ENCODE data around the gene LDLRAD4. TPM values are rescaled to one million over a fixed set of nuclear protein-coding genes. Genes with fewer than 3 reads are reported as not detected.
A peak's percentile ranks its signal among the peaks of the same experiment; 100 is the strongest.

Gene LDLRAD4
- total RNA-seq, 1 donor: under 0.01 TPM

DNA sequence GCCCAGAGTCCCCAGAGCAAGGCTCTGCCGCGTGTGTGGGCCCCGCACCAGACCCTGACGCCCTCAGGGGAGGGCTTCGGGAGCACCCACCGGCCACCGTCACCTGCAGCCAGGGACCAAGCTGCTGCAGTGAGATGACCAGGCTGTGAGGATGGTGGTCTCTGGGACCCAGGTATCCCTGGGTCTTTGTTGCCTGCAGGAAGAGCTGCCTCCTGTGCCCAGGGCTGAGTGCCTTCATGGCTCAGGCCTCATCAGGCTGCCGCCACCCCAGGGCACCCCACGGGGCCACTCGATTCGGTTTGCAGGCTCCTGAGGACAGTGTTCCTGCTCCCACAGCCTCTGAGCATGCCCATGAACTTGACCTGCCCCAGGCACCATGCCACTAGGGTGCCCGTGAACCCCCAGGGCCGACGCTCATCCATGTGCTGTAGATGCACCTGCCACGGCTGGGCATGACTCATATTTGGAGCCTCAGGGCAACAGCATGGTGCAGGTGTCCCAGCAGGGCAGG is 398.0 kb downstream of the LDLRAD4 start:
- no peak overlapping the region for H2AFZ ChIP-seq (ENCODE audit: low read length)
- no peaks in the 10 kb centered on the region for H4K20me1 ChIP-seq (ENCODE audit: insufficient read depth, low read length)
- H3K79me2 ChIP-seq (ENCODE audit: insufficient read depth, low read length): no peaks in the 10 kb centered on the region
- no peak for DNase-seq (ENCODE audit: insufficient read length, low spot score, missing footprints)
- no peak overlapping the region for H3K4me2 ChIP-seq (ENCODE audit: insufficient read depth, low read length)
- TF ChIP-seq, protein P1, sequence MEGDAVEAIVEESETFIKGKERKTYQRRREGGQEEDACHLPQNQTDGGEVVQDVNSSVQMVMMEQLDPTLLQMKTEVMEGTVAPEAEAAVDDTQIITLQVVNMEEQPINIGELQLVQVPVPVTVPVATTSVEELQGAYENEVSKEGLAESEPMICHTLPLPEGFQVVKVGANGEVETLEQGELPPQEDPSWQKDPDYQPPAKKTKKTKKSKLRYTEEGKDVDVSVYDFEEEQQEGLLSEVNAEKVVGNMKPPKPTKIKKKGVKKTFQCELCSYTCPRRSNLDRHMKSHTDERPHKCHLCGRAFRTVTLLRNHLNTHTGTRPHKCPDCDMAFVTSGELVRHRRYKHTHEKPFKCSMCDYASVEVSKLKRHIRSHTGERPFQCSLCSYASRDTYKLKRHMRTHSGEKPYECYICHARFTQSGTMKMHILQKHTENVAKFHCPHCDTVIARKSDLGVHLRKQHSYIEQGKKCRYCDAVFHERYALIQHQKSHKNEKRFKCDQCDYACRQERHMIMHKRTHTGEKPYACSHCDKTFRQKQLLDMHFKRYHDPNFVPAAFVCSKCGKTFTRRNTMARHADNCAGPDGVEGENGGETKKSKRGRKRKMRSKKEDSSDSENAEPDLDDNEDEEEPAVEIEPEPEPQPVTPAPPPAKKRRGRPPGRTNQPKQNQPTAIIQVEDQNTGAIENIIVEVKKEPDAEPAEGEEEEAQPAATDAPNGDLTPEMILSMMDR (IDR thresholded peaks at IDR 0.05; ENCODE audit: extremely low read depth, low read depth, low read length): no peak
- H3K9me3 ChIP-seq (ENCODE audit: low read depth, low read length): no peaks in the 10 kb centered on the region
- no peak overlapping the region for H3K4me3 ChIP-seq (ENCODE audit: insufficient read depth, low read length)
- H3K27ac ChIP-seq (ENCODE audit: low read depth, low read length): no peak overlapping the region
- H3K4me1 ChIP-seq (ENCODE audit: insufficient read depth, low read length): peaks cover 6% of the 10 kb centered on the region
- H3K36me3 ChIP-seq (ENCODE audit: insufficient read depth, low read length): no peaks in the 10 kb centered on the region
- H3K27me3 ChIP-seq (ENCODE audit: insufficient read depth, low read length): peaks cover 25% of the 10 kb centered on the region

DNA sequence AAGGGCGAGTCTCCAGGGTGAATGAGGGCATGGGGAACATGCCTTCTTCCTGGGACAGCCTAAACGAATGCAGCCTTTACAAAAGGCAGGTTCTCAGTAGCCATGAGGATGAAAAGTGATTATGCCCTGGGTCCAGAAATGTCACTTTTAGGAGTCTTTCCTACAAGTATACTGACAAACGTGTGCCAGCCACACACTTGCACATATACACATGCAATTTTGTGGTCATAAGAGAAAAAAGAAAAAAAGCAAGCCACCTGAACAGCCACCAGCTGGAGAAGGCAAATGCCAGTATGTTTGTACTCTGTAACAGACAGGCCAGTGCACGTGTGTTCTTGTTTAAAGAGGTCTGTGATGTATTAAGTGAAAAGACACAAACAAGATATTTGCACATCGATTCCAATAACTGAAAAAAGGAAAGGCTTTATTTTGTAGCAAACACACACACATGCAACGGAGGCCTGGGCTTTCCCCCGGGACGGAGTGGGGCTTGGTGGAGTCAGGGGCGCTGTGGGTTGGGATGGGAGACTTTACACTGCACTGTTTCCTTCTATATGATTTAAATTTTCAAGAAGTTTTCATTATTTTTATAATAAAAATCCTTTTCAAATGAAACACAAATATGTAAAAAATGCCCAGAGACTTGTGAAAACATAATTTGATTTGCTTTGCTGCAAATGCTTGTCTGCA is 399.4 kb downstream of the LDLRAD4 start:
- Histone ChIP-seq H3K4me2 (ENCODE audit: insufficient read depth, low read length) (no peak overlapping the region), H3K4me3 (ENCODE audit: insufficient read depth, low read length) (no peak overlapping the region), H3K79me2 (ENCODE audit: insufficient read depth, low read length) (no peaks in the 10 kb centered on the region), H3K27me3 (ENCODE audit: insufficient read depth, low read length) (peaks cover 14% of the 10 kb centered on the region), H3K9me3 (ENCODE audit: low read depth, low read length) (no peaks in the 10 kb centered on the region), H3K4me1 (ENCODE audit: insufficient read depth, low read length) (no peaks in the 10 kb centered on the region), H3K27ac (ENCODE audit: low read depth, low read length) (no peak overlapping the region), H4K20me1 (ENCODE audit: insufficient read depth, low read length) (no peaks in the 10 kb centered on the region), H2AFZ (ENCODE audit: low read length) (no peak overlapping the region), H3K36me3 (ENCODE audit: insufficient read depth, low read length) (no peaks in the 10 kb centered on the region)
- DNase-seq (ENCODE audit: insufficient read length, low spot score, missing footprints): peak; percentile 46
- TF ChIP-seq, protein P1 (IDR thresholded peaks at IDR 0.05; ENCODE audit: extremely low read depth, low read depth, low read length): no peak

DNA sequence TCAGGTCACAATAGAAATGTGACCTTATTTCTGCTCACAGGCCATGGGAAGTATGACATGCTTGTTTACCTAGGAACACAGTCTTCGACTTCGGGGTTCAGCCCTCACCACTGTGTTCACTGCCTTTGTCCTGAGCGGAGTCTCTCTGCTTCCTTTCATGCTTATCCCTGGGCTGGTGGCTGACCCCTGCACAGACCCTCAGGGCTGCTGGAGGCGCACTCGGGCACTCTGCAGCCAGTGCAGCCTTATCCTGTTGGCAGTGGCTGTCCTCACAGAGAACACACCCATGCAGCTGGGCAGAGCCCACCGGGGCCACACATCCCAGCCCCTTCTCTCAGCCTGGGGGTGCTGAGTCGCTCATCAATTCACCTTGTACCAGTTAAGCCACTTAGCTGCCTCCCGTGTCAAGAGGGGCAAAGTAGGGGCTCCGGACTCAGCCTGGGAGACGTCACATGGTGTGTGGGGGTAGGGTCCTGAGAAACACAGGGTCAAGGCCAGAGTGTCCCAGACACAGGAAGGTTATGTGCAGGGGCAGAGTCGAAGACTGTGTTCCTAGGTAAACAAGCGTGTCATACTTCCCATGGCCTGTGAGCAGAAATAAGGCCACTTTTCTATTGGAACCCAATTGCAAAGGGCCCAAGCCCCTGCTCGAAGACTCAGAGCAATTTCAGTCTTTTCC is 400.3 kb downstream of the LDLRAD4 start:
- H3K36me3 ChIP-seq (ENCODE audit: insufficient read depth, low read length): no peaks in the 10 kb centered on the region
- TF ChIP-seq, protein P1 (IDR thresholded peaks at IDR 0.05; ENCODE audit: extremely low read depth, low read depth, low read length): no peak
- no peaks in the 10 kb centered on the region for H3K79me2 ChIP-seq (ENCODE audit: insufficient read depth, low read length)
- H3K27ac ChIP-seq (ENCODE audit: low read depth, low read length): no peak overlapping the region
- H3K4me3 ChIP-seq (ENCODE audit: insufficient read depth, low read length): no peak overlapping the region
- no peaks in the 10 kb centered on the region for H4K20me1 ChIP-seq (ENCODE audit: insufficient read depth, low read length)
- H2AFZ ChIP-seq (ENCODE audit: low read length): no peak overlapping the region
- no peak overlapping the region for H3K4me2 ChIP-seq (ENCODE audit: insufficient read depth, low read length)
- peaks cover 5% of the 10 kb centered on the region for H3K27me3 ChIP-seq (ENCODE audit: insufficient read depth, low read length)
- no peaks in the 10 kb centered on the region for H3K9me3 ChIP-seq (ENCODE audit: low read depth, low read length)
- no peak for DNase-seq (ENCODE audit: insufficient read length, low spot score, missing footprints)
- no peaks in the 10 kb centered on the region for H3K4me1 ChIP-seq (ENCODE audit: insufficient read depth, low read length)

DNA sequence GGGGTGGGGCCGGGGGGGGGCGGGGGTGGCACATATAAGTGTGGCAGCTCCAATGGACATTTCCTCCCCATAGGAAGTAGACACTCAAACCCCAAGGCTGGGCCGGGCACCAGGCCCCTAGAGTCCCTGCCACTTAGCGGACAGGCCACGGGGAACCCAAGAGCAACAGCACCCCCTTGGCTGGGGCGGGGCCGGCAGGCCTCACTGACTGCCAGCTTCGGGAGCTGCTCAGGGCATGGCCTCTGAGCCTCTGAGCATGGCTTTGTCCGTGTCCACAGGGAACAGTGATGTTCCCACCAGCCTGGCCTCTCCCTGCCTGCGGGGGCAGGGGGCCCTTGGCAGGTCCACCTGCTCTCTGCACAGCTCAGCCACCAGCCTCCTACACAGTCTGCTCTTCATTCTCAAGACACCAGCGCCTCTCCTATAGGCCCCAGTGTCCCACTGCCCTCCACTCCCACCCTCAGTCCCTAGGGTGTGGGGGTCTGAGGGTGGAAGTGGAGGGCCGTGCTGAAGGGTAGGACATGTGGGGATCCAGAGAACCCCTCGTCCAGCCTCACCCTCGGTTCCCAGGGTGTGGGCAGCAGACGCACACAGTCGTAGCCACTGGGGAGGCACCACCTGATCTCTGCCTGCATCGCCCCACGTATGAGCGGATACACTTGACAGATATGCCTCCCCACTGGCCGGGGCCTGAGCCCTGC is 401.1 kb downstream of the LDLRAD4 start:
- no peak overlapping the region for H3K4me2 ChIP-seq (ENCODE audit: insufficient read depth, low read length)
- no peaks in the 10 kb centered on the region for H3K79me2 ChIP-seq (ENCODE audit: insufficient read depth, low read length)
- peak; percentile 66 for DNase-seq (ENCODE audit: insufficient read length, low spot score, missing footprints)
- no peaks in the 10 kb centered on the region for H3K36me3 ChIP-seq (ENCODE audit: insufficient read depth, low read length)
- H3K27me3 ChIP-seq (ENCODE audit: insufficient read depth, low read length): peaks cover 3% of the 10 kb centered on the region
- no peak overlapping the region for H3K27ac ChIP-seq (ENCODE audit: low read depth, low read length)
- H2AFZ ChIP-seq (ENCODE audit: low read length): no peak overlapping the region
- no peaks in the 10 kb centered on the region for H4K20me1 ChIP-seq (ENCODE audit: insufficient read depth, low read length)
- H3K4me3 ChIP-seq (ENCODE audit: insufficient read depth, low read length): no peak overlapping the region
- H3K9me3 ChIP-seq (ENCODE audit: low read depth, low read length): no peaks in the 10 kb centered on the region
- TF ChIP-seq, protein P1 (IDR thresholded peaks at IDR 0.05; ENCODE audit: extremely low read depth, low read depth, low read length): no peak
- H3K4me1 ChIP-seq (ENCODE audit: insufficient read depth, low read length): no peaks in the 10 kb centered on the region
